Measurements from ENCODE around the gene HELZ.
"Not testable (repeated sequence)": the region's sequence is repeated elsewhere in the genome, so short reads cannot be mapped to it uniquely, and the experiment has no call there.

DNA sequence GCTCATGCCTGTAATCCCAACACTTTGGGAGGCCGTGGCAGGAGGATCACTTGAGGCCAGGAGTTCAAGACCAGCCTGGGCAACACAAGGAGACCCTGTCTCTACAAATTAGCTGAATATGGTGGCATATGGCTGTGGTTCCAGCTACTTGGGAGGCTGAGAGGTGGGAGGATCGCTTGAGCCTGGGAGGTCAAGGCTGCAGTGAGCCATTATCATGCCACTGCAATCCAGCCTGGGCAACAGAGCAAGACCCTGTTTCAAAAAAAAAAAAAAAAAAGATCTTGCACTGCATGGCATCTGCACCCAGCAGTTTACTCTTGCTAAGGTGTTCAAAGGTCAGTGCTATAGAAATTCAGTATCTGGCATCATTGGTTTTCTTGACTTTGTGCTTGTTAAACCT, 26.2 kb upstream of the HELZ start:
- TF ChIP-seq RFX5 (IDR thresholded peaks at IDR 0.05); RCOR1 (IDR thresholded peaks at IDR 0.05; ENCODE audit: low read depth, low read length); RAD21 (conservative IDR thresholded peaks at IDR 0.05 in 1 of 2, IDR thresholded peaks at IDR 0.05 in 1 of 2); ZSCAN20 (CRISPR knock-in tag; IDR thresholded peaks at IDR 0.05); TFCP2L1 (CRISPR knock-in tag; IDR thresholded peaks at IDR 0.05); ESRRA (IDR thresholded peaks at IDR 0.05; ENCODE audit: borderline replicate concordance, low read length); JUNB (IDR thresholded peaks at IDR 0.05); POLR2A (IDR thresholded peaks at IDR 0.05; ENCODE audit: low read length); HDAC2 (IDR thresholded peaks at IDR 0.05); CHD4 (IDR thresholded peaks at IDR 0.05; ENCODE audit: borderline replicate concordance): not testable (repeated sequence)
- TF ChIP-seq, protein P1, sequence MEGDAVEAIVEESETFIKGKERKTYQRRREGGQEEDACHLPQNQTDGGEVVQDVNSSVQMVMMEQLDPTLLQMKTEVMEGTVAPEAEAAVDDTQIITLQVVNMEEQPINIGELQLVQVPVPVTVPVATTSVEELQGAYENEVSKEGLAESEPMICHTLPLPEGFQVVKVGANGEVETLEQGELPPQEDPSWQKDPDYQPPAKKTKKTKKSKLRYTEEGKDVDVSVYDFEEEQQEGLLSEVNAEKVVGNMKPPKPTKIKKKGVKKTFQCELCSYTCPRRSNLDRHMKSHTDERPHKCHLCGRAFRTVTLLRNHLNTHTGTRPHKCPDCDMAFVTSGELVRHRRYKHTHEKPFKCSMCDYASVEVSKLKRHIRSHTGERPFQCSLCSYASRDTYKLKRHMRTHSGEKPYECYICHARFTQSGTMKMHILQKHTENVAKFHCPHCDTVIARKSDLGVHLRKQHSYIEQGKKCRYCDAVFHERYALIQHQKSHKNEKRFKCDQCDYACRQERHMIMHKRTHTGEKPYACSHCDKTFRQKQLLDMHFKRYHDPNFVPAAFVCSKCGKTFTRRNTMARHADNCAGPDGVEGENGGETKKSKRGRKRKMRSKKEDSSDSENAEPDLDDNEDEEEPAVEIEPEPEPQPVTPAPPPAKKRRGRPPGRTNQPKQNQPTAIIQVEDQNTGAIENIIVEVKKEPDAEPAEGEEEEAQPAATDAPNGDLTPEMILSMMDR (IDR thresholded peaks at IDR 0.05) = not testable (repeated sequence)
- TF ChIP-seq, protein P2, sequence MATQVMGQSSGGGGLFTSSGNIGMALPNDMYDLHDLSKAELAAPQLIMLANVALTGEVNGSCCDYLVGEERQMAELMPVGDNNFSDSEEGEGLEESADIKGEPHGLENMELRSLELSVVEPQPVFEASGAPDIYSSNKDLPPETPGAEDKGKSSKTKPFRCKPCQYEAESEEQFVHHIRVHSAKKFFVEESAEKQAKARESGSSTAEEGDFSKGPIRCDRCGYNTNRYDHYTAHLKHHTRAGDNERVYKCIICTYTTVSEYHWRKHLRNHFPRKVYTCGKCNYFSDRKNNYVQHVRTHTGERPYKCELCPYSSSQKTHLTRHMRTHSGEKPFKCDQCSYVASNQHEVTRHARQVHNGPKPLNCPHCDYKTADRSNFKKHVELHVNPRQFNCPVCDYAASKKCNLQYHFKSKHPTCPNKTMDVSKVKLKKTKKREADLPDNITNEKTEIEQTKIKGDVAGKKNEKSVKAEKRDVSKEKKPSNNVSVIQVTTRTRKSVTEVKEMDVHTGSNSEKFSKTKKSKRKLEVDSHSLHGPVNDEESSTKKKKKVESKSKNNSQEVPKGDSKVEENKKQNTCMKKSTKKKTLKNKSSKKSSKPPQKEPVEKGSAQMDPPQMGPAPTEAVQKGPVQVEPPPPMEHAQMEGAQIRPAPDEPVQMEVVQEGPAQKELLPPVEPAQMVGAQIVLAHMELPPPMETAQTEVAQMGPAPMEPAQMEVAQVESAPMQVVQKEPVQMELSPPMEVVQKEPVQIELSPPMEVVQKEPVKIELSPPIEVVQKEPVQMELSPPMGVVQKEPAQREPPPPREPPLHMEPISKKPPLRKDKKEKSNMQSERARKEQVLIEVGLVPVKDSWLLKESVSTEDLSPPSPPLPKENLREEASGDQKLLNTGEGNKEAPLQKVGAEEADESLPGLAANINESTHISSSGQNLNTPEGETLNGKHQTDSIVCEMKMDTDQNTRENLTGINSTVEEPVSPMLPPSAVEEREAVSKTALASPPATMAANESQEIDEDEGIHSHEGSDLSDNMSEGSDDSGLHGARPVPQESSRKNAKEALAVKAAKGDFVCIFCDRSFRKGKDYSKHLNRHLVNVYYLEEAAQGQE (IDR thresholded peaks at IDR 0.05) = not testable (repeated sequence)
- TF ChIP-seq, protein P3, sequence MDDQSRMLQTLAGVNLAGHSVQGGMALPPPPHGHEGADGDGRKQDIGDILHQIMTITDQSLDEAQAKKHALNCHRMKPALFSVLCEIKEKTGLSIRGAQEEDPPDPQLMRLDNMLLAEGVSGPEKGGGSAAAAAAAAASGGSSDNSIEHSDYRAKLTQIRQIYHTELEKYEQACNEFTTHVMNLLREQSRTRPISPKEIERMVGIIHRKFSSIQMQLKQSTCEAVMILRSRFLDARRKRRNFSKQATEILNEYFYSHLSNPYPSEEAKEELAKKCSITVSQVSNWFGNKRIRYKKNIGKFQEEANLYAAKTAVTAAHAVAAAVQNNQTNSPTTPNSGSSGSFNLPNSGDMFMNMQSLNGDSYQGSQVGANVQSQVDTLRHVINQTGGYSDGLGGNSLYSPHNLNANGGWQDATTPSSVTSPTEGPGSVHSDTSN (IDR thresholded peaks at IDR 0.05) = not testable (repeated sequence)
